Activated CD8-positive, alpha-beta memory T cell treated with anti-CD3 and anti-CD28 coated beads for 4 hours (primary cell): ENCODE measurements around the gene SNAI3.
A peak's percentile ranks its signal among the peaks of the same experiment; 100 is the strongest.

Source experiments
- DNase-seq, 2 donors: peaks; one replicate each; pipeline ENCODE4 v3.0.0-alpha.2; 2020; ENCODE audit warnings: low read depth in 2 of 2

Gene SNAI3

DNA sequence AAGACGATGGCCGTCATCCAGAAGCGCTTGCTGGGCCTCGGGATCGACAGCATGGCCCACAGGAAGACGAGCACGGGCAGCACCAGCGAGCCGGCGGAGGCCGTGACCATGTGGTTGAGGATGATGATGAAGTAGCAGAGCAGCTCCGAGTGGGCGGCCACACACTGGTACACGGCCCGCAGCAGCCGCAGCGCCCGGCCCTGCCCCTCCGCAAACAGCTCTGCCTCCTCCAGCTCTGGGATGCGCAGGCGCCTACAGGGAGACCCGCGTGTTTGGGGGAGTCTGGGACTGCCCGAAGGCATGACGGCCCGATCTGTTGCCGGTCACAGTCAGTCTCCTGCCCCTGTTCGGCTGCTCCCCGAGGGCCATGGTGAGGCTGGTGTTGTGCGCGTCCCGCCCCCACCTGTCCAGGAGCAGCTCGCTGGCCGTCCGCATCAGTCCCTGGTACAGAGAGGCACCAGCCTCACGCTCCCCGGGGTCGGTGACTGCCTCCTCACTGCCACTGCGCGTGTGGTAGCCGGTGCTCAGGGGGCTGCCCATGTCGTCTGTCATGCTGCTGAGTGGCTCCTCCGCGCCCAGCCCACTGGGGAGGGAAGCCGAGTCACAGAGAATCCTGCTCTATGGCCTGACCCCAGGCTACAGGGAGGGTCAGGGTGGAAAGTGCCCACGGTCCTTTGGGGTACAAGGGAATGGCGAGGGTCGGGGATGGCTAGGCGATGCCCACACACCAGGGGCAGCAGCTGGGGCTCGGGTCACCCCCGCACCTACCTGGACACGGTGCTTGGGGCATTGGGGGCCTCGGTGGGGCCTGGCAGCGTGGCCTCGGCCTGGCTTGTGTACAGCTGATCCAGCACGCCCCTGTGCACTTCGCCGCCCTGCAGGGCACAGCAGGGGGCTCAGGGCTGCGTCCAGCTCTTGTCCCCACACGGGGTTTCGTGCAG is 35.8 kb upstream of the SNAI3 start:
- DNase-seq, result no peak

DNA sequence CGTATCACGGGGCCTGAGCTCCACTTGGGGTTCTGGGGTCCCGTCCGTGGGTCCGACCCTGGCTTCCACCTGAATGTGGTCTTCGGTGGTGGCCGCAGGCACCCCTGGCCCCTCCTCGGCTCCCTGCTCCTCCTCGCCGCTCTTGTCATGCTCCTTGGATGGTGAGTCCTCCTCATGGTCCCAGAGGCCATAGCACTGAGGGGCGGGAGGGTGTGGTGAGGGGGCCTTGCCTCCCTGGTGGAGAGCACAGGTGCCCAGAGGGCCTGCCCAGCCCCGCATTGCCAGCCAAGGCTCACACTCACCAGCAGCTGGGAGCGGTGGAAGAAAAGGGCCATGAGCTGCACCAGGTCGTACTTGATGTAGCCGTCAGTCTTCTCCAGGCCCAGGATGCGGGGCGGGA is 34.9 kb upstream of the SNAI3 start:
- no peak for DNase-seq

DNA sequence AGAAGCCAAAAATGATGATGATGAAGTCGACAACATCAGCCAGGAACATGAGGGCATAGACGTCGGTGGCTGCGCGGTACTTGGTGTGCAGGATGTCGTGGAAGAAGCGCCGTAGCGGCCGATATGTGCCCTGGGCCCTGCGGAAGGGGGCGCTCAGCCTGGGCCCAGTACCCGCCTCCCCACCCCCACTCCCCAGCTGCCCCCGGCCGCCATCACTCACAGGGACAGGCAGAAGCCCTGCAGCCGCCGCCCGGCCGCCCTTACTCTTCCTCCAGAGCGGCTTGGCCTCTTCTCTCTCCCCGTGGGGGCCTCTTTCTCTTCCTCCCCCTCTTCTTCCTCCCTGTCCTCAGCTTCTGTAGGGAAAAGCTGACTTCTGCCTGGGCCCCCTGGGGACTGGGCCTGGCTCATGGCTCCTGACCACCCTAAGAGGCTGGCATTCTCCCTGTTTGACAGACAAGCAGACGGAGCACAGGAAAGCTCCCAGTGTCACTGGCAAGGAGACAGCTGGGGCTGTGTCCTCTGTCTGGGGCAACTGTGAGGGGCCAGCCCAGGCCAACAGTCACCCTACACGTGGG is 34.2 kb upstream of the SNAI3 start:
- DNase-seq, result no peak

DNA sequence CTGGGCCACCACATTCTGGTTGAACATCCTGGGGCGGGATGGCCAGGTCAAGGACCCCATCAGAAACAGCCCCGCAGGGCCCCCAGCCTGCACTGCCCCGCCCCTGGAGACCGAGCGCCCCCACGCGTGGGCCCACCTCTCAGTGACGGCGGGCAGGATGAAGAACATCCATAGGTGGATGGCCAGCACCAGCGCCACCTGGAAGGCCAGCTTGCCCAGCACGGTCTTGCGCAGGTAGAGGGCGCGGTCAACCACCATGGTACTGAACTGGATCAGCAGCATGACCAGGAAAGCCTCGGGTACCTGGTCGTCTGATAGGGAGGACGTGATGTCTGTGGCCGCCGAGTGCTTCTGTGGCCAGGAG is 33.6 kb upstream of the SNAI3 start:
- no peak for DNase-seq

GRCh38 chr16:88719267-88719932 is 33.1 kb upstream of the SNAI3 start:
- DNase-seq, result no peak

GRCh38 chr16:88718178-88718577 is 31.9 kb upstream of the SNAI3 start:
- no peak for DNase-seq

DNA sequence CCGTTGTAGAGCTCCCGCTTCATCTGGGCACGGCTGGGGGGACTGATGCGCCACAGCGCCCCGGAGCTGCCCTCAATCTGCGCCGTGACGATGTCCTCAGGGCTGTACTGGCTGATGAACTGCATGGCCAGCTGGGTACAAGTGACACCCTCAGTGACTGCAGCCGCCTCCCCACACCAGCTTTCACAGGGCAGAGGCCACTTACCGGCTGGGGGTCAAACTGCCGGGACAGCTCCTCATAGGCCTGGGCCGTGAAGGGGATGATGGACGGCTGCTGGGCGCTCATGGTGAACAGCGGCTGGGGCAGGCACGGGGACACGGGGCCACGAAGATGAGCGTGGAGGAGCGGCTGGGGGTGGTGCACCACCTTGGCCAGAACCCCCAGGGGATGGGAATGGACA is 30.3 kb upstream of the SNAI3 start:
- DNase-seq, result no peak

- no peak for DNase-seq
These were observed 29.9 kb upstream of the SNAI3 start for GRCh38 chr16:88716201-88716600.

GRCh38 chr16:88715312-88716190 is 29.2 kb upstream of the SNAI3 start:
- no peak for DNase-seq

- no peak for DNase-seq
These were observed 28.4 kb upstream of the SNAI3 start for GRCh38 chr16:88714420-88715302.

- no peak for DNase-seq
These were observed 27.5 kb upstream of the SNAI3 start for GRCh38 chr16:88713568-88714419.

DNA sequence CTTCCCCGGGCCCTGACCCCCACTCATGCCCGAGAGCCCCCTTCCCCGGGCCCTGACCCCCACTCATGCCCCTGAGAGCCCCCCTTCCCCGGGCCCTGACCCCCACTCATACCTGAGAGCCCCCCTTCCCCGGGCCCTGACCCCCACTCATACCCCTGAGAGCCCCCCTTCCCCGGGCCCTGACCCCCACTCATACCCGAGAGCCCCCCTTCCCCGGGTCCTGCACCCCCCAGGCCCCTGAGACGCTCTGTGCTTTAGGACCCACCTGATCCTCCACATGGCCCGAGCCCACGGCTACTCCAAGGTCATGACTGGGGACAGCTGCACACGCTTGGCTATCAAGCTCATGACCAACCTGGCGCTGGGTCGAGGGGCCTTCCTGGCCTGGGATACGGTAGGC is 26.7 kb upstream of the SNAI3 start:
- DNase-seq, result no peak

DNA sequence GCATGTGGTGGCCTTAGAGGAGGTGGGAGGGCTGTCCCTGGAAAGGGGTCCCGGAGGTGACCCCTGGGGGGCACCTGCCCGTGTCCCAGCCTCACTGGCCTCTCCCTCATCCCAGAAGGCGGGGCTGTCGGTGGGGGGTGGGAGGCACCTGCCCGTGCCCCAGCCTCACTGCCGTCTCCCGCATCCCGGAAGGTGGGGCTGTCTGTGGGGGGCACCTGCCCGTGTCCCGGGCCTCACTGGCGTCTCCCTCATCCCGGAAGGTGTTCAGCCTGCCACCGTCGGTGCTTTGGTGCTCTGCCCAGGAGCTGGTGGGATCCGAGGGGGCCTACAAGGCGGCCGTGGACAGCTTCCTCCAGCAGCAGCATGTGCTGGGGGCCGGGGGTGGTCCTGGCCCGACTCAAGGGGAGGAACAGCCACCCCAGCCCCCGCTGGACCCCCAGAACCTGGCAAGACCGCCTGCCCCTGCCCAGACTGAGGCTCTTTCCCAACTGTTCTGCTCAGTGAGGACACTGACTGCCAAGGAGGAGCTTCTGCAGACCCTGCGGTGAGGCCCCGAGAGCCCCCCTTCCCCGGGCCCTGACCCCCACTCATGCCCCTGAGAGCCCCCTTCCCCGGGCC is 26.2 kb upstream of the SNAI3 start:
- no peak for DNase-seq

DNA sequence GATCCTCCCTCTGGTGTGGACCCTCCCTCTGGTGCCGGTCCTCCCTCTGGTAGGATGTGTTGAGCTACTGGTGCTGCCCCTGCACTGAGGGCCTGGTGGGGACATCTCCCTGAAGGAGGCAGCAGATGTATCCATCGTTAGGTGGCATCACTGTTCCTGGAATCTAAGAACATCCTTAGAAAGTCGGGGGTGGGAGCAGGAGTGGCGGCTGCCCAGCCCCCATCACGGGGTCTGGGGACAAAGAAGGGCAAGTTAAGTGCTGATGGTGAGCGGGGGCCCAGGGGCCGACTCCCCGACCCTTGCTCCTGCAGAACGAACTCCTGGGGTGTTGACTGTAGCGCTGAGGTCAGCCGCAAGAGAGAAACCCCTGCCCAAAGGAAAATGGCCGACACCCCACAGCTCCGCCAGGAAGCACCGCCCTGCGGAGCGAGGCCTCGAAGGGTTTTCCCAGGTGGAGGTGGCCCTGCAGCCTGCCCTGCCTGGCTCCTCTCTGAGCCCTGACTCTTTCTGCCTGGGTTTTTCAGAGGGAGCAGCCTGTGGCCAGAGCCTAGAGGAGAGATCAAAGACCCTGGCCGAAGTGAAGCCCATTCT is 25.5 kb upstream of the SNAI3 start:
- DNase-seq, result no peak

- no peak for DNase-seq
These were observed 24.2 kb upstream of the SNAI3 start for GRCh38 chr16:88710556-88710955.

DNA sequence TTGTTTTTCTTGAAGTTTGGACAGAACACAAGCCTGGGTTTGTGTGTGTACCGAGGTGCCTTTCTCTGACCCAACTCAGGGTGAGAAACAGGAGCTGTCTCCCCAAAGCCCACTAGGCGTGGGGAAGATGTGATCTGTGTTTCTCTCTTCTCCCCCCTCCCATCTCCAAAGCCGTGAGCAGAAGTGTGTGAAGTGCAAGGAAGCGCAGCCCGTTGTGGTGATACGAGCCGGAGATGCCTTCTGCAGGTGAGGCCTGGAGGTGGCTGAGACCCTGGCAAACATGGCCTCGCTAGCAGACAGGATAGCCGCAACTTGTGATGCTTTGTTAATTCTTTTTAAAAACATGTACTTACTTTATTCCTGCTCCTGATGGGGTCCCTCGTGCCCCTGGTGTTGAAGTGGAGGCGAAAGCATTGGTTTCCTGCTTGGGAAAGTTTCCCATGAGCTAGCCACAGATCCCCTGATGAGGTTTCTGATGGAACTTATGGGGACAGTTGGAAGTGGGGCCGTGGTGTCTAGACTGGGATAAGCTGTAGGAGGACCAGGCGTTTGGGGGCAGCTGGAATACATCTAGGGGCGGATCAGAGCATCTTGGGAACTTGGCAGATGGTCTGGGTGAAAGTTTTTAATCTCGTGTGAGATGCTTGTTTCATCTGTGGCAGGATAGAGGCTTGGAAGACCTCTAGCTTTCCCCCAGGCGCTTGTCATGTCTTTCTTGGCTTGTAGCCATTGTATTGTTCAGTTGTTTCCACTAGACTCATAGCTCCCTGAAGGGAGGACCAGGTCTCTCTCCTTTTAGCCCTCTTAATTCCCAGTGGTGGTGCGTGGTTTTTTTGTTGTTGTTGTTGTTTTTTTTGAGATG is 20.9 kb upstream of the SNAI3 start:
- DNase-seq, result no peak

GRCh38 chr16:88706229-88706964 is 20.1 kb upstream of the SNAI3 start, which contains the start of the genes CTU2 and RNF166:
Gene CTU2, plus strand, starts transcription at chr16:88706503. Its CDS starts 28 bp downstream, at chr16:88706531.
Gene RNF166, minus strand, starts transcription at chr16:88706408. Its CDS starts 83 bp downstream, at chr16:88706325.
- DNase-seq, result peak; percentile 84 to 90
